A549 treated with AZD9567 at 1 μM for 4 hours (cell line): ENCODE results near the gene FBXO2. TPM values are rescaled to one million over a fixed set of nuclear protein-coding genes. Genes with fewer than 3 reads are reported as not detected.

ENCODE experiments used
- total RNA-seq: library from RNA; stranded (reverse); fragments of 200-300 nt; extraction: Qiagen RNA extraction; gene quantifications from 5 replicates; pipeline ENCODE4 v1.2.3, GENCODE V29; 2022; ENCODE audit not compliant: insufficient read depth

Gene FBXO2, protein sequence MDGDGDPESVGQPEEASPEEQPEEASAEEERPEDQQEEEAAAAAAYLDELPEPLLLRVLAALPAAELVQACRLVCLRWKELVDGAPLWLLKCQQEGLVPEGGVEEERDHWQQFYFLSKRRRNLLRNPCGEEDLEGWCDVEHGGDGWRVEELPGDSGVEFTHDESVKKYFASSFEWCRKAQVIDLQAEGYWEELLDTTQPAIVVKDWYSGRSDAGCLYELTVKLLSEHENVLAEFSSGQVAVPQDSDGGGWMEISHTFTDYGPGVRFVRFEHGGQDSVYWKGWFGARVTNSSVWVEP
- 4.0 to 10.5 TPM (median 9.1 TPM) in 5 replicates for total RNA-seq

GRCh38 chr1:11654137-11654938 is at the start of gene FBXO2, which contains the start of gene FBXO44:
Gene FBXO2, minus strand, starts transcription at chr1:11654429. Its CDS starts 89 bp downstream, at chr1:11654340.
Gene FBXO44, plus strand, starts transcription at chr1:11654877. Its CDS starts 959 bp downstream, at chr1:11655836.

DNA sequence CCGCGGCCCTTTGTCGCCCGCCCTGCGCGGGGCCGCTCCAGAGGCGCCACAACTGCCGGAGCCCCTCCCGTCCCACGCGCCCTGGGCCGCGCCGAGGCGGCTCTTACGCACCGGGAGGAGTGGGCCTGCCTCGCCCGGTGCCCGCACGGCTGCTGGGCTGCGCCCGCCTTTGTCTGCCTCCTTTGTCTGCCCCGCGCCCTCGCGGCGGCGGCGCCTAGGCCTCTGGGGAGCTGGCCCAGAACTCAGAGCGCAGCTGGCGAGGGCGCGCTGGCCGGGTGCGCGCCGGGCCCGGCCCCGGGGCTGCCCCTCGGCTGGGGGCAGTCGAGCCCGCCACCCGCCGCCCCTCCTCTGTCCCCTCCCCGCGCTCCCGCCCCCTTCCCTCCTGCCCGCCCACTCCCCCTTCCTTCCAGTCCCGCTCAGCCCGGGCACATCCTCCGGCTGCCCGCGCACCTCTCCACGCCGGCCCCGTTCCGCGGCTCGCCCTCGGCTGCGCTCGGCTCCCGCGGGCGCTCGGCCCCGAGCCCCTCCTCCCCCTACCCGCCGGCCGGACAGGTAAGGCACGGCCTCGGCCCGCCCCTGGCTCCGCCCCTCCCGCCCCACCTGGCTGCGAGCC is 37.2 kb upstream of the FBXO2 start, which contains the start of gene DRAXIN:
Gene DRAXIN (plus strand): TSS at position 409 of the 613 bp plus-strand sequence. CDS start 14,549 bp downstream, outside the sequence.

DNA sequence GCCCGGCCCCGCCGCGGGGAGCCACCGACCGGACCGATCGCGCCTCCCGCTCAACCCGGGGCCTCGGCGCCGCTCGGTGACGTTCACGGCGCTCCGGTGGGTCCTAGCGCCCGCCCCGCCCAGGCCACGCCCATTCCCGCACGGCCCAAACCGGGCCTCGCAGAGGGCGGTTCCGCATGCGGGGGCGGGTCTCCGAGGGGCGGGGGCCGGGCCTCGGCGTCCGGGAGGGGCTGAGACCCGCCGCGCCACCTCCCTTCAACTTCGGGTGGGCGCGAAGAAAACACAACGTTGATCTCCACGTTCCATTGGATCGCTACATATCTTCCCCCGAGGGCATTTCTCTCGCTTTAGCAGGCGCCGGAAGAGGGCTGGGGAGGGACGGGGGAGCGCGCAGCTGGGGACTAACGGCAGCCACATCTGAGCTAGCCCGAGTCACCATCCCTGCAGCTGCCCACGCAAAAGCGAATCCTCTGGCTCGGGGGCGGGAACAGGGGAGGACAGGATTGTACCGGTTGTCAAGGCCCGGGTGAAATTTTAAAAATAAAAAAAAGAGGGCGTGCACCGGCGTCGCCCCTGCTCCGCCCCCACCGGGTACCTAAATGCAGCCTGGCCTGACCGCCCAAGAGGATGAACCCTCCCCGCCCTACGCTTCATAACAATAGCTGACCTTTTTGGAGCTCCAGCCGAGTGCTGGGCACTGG is 27.0 kb upstream of the FBXO2 start, which contains the start of gene MAD2L2:
Gene MAD2L2 (minus strand): TSS at position 78 of the 701 bp plus-strand sequence. CDS start 547 bp downstream, outside the sequence.

Other genes with a start within 250 kb of the FBXO2 start
- 0.20 to 0.34 TPM (median 0.21 TPM) in 4 of 5 replicates, not detected in the other for gene DISP3, start 175.3 kb downstream of the FBXO2 start, total RNA-seq
- 16.3 to 17.8 TPM (median 17.3 TPM) in 5 replicates for gene FBXO44, start 448 bp upstream of the FBXO2 start, total RNA-seq
- 5.9 to 8.5 TPM (median 8.1 TPM) in 5 replicates for gene FBXO6, start 9.8 kb upstream of the FBXO2 start, total RNA-seq
- gene MAD2L2, start 26.7 kb upstream of the FBXO2 start, total RNA-seq, result 31.7 to 56.2 TPM (median 50.5 TPM) in 5 replicates
- 0.03 to 0.34 TPM (median 0.06 TPM) in 5 replicates for gene DRAXIN, start 37.3 kb upstream of the FBXO2 start, total RNA-seq
- gene AGTRAP, start 81.7 kb upstream of the FBXO2 start, total RNA-seq, result 59.3 to 104 TPM (median 97.8 TPM) in 5 replicates
- not detected in 5 replicates for gene C1orf167, start 107.8 kb upstream of the FBXO2 start, total RNA-seq
- gene MTHFR, start 151.5 kb upstream of the FBXO2 start, total RNA-seq, result 2.7 to 5.1 TPM (median 4.3 TPM) in 5 replicates
- gene CLCN6, start 151.8 kb upstream of the FBXO2 start, total RNA-seq, result 3.8 to 6.3 TPM (median 5.6 TPM) in 5 replicates
- gene NPPA, start 193.4 kb upstream of the FBXO2 start, total RNA-seq, result not detected in 5 replicates
- 0.13 to 0.39 TPM in 2 of 5 replicates, not detected in the others for gene NPPB, start 204.5 kb upstream of the FBXO2 start, total RNA-seq